ENCODE results near the gene KHNYN.

Gene KHNYN

GRCh38 chr14:24426150-24426911 lies 3.4 kb upstream of the KHNYN start:
- peaks cover 0 to 3% of the 10 kb centered on the region in 2 experiments; a peak in 1 of 3 replicates for H3K36me3 ChIP-seq (ENCODE audit: control insufficient read depth in 2 of 2, insufficient read depth in 1 of 2, low read length in 2 of 2)
- H3K27ac ChIP-seq (ENCODE audit: extremely low read depth, low read depth, low read length): no peak overlapping the region
- TF ChIP-seq ZNF394 (tag by site-specific recombination; IDR thresholded peaks at IDR 0.05; ENCODE audit: borderline replicate concordance) (no peak), ZIC2 (tag by site-specific recombination; IDR thresholded peaks at IDR 0.05) (no peak), PRDM4 (tag by site-specific recombination; IDR thresholded peaks at IDR 0.05) (no peak), ZNF560 (tag by site-specific recombination; IDR thresholded peaks at IDR 0.05; ENCODE audit: borderline replicate concordance) (no peak), ZBTB8A (tag by site-specific recombination; IDR thresholded peaks at IDR 0.05) (no peak), ZNF26 (tag by site-specific recombination; IDR thresholded peaks at IDR 0.05) (no peak), GLIS1 (tag by site-specific recombination; IDR thresholded peaks at IDR 0.05) (no peak), ZNF660 (tag by site-specific recombination; IDR thresholded peaks at IDR 0.05) (no peak), ZNF18 (tag by site-specific recombination; IDR thresholded peaks at IDR 0.05) (no peak), ZFP69B (tag by site-specific recombination; IDR thresholded peaks at IDR 0.05) (no peak), KLF1 (tag by site-specific recombination; IDR thresholded peaks at IDR 0.05) (no peak), PRDM1 (tag by site-specific recombination; IDR thresholded peaks at IDR 0.05) (no peak), ZNF558 (tag by site-specific recombination; IDR thresholded peaks at IDR 0.05) (no peak), ZNF488 (tag by site-specific recombination; IDR thresholded peaks at IDR 0.05) (no peak), YY2 (tag by site-specific recombination; IDR thresholded peaks at IDR 0.05) (no peak)
- TF ChIP-seq, protein P1, sequence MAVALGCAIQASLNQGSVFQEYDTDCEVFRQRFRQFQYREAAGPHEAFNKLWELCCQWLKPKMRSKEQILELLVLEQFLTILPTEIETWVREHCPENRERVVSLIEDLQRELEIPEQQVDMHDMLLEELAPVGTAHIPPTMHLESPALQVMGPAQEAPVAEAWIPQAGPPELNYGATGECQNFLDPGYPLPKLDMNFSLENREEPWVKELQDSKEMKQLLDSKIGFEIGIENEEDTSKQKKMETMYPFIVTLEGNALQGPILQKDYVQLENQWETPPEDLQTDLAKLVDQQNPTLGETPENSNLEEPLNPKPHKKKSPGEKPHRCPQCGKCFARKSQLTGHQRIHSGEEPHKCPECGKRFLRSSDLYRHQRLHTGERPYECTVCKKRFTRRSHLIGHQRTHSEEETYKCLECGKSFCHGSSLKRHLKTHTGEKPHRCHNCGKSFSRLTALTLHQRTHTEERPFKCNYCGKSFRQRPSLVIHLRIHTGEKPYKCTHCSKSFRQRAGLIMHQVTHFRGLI (tag by site-specific recombination; IDR thresholded peaks at IDR 0.05): no peak
- TF ChIP-seq, protein P2, sequence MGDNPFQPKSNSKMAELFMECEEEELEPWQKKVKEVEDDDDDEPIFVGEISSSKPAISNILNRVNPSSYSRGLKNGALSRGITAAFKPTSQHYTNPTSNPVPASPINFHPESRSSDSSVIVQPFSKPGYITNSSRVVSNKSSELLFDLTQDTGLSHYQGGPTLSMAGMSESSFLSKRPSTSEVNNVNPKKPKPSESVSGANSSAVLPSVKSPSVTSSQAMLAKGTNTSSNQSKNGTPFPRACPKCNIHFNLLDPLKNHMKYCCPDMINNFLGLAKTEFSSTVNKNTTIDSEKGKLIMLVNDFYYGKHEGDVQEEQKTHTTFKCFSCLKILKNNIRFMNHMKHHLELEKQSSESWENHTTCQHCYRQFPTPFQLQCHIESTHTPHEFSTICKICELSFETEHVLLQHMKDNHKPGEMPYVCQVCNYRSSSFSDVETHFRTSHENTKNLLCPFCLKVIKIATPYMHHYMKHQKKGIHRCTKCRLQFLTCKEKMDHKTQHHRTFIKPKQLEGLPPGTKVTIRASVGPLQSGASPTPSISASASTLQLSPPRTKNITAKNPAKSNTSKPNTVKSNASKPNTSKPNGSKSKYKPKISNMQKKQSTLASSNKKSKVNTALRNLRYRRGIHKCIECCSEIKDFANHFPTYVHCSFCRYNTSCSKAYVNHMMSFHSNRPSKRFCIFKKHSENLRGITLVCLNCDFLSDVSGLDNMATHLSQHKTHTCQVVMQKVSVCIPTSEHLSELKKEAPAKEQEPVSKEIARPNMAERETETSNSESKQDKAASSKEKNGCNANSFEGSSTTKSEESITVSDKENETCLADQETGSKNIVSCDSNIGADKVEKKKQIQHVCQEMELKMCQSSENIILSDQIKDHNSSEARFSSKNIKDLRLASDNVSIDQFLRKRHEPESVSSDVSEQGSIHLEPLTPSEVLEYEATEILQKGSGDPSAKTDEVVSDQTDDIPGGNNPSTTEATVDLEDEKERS (tag by site-specific recombination; IDR thresholded peaks at IDR 0.05): no peak
- ChIA-PET POLR2A (interaction anchor here (1.5 kb wide), 1 partner anchor 16 kb away, joined by 4 read pairs; no protein-coding TSS in a partner anchor), CTCF (interaction anchor here (0.6 to 13.9 kb wide), 5 partner anchors 10 to 366 kb away, joined by 3 to 468 read pairs (median 7); partner anchors contain the start of gene ADCY4)
- H3K9me3 ChIP-seq (ENCODE audit: control insufficient read depth, insufficient read depth, low read depth, low read length): no peaks in the 10 kb centered on the region
- H3K4me1 ChIP-seq (ENCODE audit: control insufficient read depth, insufficient read depth, low read length): peaks cover 9% of the 10 kb centered on the region
- no peak overlapping the region for H3K4me3 ChIP-seq (ENCODE audit: low read depth, low read length)

Measured in HEK293 (cell line).